ENCODE results near the gene BMPR1A.
"Not testable (repeated sequence)": the region's sequence is repeated elsewhere in the genome, so short reads cannot be mapped to it uniquely, and the experiment has no call there.

The BMPR1A gene

GRCh38 chr10:86848747-86849146 is 92.3 kb downstream of the BMPR1A start:
- no peak for DNase-seq (ENCODE audit: low read depth in 2 of 2)

- DNase-seq (ENCODE audit: low read depth in 2 of 2) = no peak
These were observed 92.9 kb downstream of the BMPR1A start for GRCh38 chr10:86849181-86849894.

- no peak for DNase-seq (ENCODE audit: low read depth in 2 of 2)
These were observed 94.1 kb downstream of the BMPR1A start for GRCh38 chr10:86850481-86850880.

GRCh38 chr10:86851328-86852207 is 95.1 kb downstream of the BMPR1A start:
- DNase-seq (ENCODE audit: low read depth in 2 of 2) = no peak

GRCh38 chr10:86853582-86853981 is 97.2 kb downstream of the BMPR1A start:
- not testable (repeated sequence) for DNase-seq (ENCODE audit: low read depth in 2 of 2)

GRCh38 chr10:86855513-86855912 is 99.1 kb downstream of the BMPR1A start:
- no peak for DNase-seq (ENCODE audit: low read depth in 2 of 2)

GRCh38 chr10:86856156-86856555 is 99.7 kb downstream of the BMPR1A start:
- DNase-seq (ENCODE audit: low read depth in 2 of 2) = no peak

GRCh38 chr10:86857128-86857721 is 100.8 kb downstream of the BMPR1A start:
- DNase-seq (ENCODE audit: low read depth in 2 of 2) = no peak

GRCh38 chr10:86858011-86858410 is 101.6 kb downstream of the BMPR1A start:
- no peak for DNase-seq (ENCODE audit: low read depth in 2 of 2)

- no peak for DNase-seq (ENCODE audit: low read depth in 2 of 2)
These were observed 104.9 kb downstream of the BMPR1A start for GRCh38 chr10:86861351-86861750.

GRCh38 chr10:86862373-86862772 is 106.0 kb downstream of the BMPR1A start:
- no peak for DNase-seq (ENCODE audit: low read depth in 2 of 2)

GRCh38 chr10:86862786-86863483 is 106.5 kb downstream of the BMPR1A start:
- no peak for DNase-seq (ENCODE audit: low read depth in 2 of 2)

- no peak for DNase-seq (ENCODE audit: low read depth in 2 of 2)
These were observed 107.0 kb downstream of the BMPR1A start for GRCh38 chr10:86863484-86863842.

- DNase-seq (ENCODE audit: low read depth in 2 of 2) = not testable (repeated sequence)
These were observed 108.8 kb downstream of the BMPR1A start for GRCh38 chr10:86865011-86865811.

- DNase-seq (ENCODE audit: low read depth in 2 of 2) = no peak
These were observed 110.7 kb downstream of the BMPR1A start for GRCh38 chr10:86867149-86867548.

- no peak for DNase-seq (ENCODE audit: low read depth in 2 of 2)
These were observed 111.9 kb downstream of the BMPR1A start for GRCh38 chr10:86868353-86868752.

GRCh38 chr10:86870679-86871078 is 114.3 kb downstream of the BMPR1A start:
- no peak for DNase-seq (ENCODE audit: low read depth in 2 of 2)

- no peak for DNase-seq (ENCODE audit: low read depth in 2 of 2)
These were observed 115.3 kb downstream of the BMPR1A start for GRCh38 chr10:86871563-86872183.

- no peak for DNase-seq (ENCODE audit: low read depth in 2 of 2)
These were observed 116.3 kb downstream of the BMPR1A start for GRCh38 chr10:86872757-86873156.

- no peak for DNase-seq (ENCODE audit: low read depth in 2 of 2)
These were observed 120.3 kb downstream of the BMPR1A start for GRCh38 chr10:86876748-86877147.
